Upper lobe of left lung (tissue), 6 donors: ENCODE results near the gene CEACAM5. TPM values are rescaled to one million over a fixed set of nuclear protein-coding genes. Genes with fewer than 3 reads are reported as not detected.
A peak's percentile ranks its signal among the peaks of the same experiment; 100 is the strongest.

Experiments
- ATAC-seq, 2 donors: fragments of 200-7000 bp; cut with Tn5 transposase; one replicate each; pipeline ENCODE4 v1.9.1; 2022; ENCODE audit warnings: mild to moderate bottlenecking in 2 of 2, moderate library complexity in 2 of 2; ENCODE audit not compliant: low FRiP score in 2 of 2
- DNase-seq, 2 donors: peaks; one replicate each; pipeline ENCODE4 v3.0.0-alpha.2; 2019 to 2020
- H3K27ac ChIP-seq, 4 donors: fragments of 200-600 bp; sonication (generic); one replicate each; pipeline ENCODE4 v1.5.1; 2016 to 2019
- H3K27me3 ChIP-seq, 4 donors: fragments of 200-600 bp; sonication (generic); one replicate each; pipeline ENCODE4 v1.5.1; 2017 to 2019
- H3K36me3 ChIP-seq, 4 donors: fragments of 200-600 bp; sonication (generic); one replicate each; pipeline ENCODE4 v1.5.1; 2016 to 2019
- H3K4me1 ChIP-seq, 4 donors: fragments of 200-600 bp; sonication (generic); one replicate each; pipeline ENCODE4 v1.5.1; 2018 to 2019
- H3K4me3 ChIP-seq, 4 donors: fragments of 200-600 bp; sonication (generic); one replicate each; pipeline ENCODE4 v1.5.1; 2017 to 2019; ENCODE audit warnings: mild to moderate bottlenecking in 2 of 4, moderate library complexity in 1 of 4
- H3K9me3 ChIP-seq, 4 donors: fragments of 200-600 bp; sonication (generic); one replicate each; pipeline ENCODE4 v1.5.1; 2018 to 2019
- CTCF ChIP-seq, 6 experiments: fragments of 450-650 bp in 4 of 6; fragments of 200-600 bp in 2 of 6; sonication (generic) in 2 of 6; IDR thresholded peaks; one replicate each; pipeline ENCODE4 v1.5.1; 2016 to 2019; ENCODE audit warnings: antibody characterized with exemption in 6 of 6
- EP300 ChIP-seq, 4 donors: sonication (generic); formaldehyde crosslinking; IDR thresholded peaks; one replicate each; pipeline ENCODE4 v1.5.1; 2017; ENCODE audit warnings: antibody characterized with exemption in 4 of 4, control low read depth in 2 of 4
- POLR2A ChIP-seq, 4 donors: fragments of 450-650 bp; IDR thresholded peaks; one replicate each; pipeline ENCODE4 v1.5.1; 2016 to 2017; ENCODE audit warnings: antibody characterized with exemption in 4 of 4, mild to moderate bottlenecking in 2 of 4
- POLR2AphosphoS5 ChIP-seq, 2 donors: sonication (generic); formaldehyde crosslinking; IDR thresholded peaks; one replicate each; pipeline ENCODE4 v1.5.1; 2017; ENCODE audit warnings: antibody characterized with exemption in 2 of 2
- WGBS, 2 donors: methylation state at CpG; one replicate each; pipeline ENCODE4 v1.1.5; 2017 to 2018; 5-methylcytosine and 5-hydroxymethylcytosine counted together
- total RNA-seq, 6 donors: library from RNA; depleted of rRNA in 4 of 6; stranded (reverse); fragments of >200 nt in 4 of 6; gene quantifications; one replicate each; pipeline versions ENCODE4 v1.1.0 to v1.2.1, GENCODE V29; 2016 to 2021
- donor health status: DM: no; HTN: no; CAD: no; lungs with moderate emphysema.
- donor health status: DM: no; HTN: yes; CAD: no; lungs with severe emphysema.

The CEACAM5 gene
- total RNA-seq, 6 donors from 2014 or later: 5.5 to 55.2 (median 23.8) TPM

- TF ChIP-seq POLR2A (IDR thresholded peaks at IDR 0.05): no peak
- TF ChIP-seq POLR2AphosphoS5 (IDR thresholded peaks at IDR 0.05): no peak
- peak in 1 of 6 experiments; percentile 22 for TF ChIP-seq CTCF (IDR thresholded peaks at IDR 0.05)
- TF ChIP-seq EP300 (IDR thresholded peaks at IDR 0.05): no peak
- WGBS, 2 donors: 38 to 39% methylated on average over 7 to 8 of the region's 10 CpGs
Measured at GRCh38 chr19:41701401-41702075, 6.9 kb upstream of the CEACAM5 start.

DNA sequence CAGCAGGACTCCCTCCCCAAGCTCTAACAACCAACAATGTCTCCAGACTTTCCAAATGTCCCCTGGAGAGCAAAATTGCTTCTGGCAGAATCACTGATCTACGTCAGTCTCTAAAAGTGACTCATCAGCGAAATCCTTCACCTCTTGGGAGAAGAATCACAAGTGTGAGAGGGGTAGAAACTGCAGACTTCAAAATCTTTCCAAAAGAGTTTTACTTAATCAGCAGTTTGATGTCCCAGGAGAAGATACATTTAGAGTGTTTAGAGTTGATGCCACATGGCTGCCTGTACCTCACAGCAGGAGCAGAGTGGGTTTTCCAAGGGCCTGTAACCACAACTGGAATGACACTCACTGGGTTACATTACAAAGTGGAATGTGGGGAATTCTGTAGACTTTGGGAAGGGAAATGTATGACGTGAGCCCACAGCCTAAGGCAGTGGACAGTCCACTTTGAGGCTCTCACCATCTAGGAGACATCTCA, 6.2 kb upstream of the CEACAM5 start:
- Histone ChIP-seq H3K27me3 (no peaks in the 10 kb centered on the region), H3K27ac (no peak overlapping the region), H3K4me3 (no peak overlapping the region), H3K9me3 (no peaks in the 10 kb centered on the region), H3K36me3 (no peaks in the 10 kb centered on the region), H3K4me1 (peaks cover 4 to 14% (median 5%) of the 10 kb centered on the region in 4 donors)
- WGBS, 2 donors: 55 to 56% methylated on average over 3 of the region's 3 CpGs
- ATAC-seq (no peak), DNase-seq (peak in 1 of 2 donors; percentile 1)
- TF ChIP-seq CTCF (IDR thresholded peaks at IDR 0.05) (no peak), EP300 (IDR thresholded peaks at IDR 0.05) (no peak), POLR2A (IDR thresholded peaks at IDR 0.05) (no peak), POLR2AphosphoS5 (IDR thresholded peaks at IDR 0.05) (no peak)

More at GRCh38 chr19:41701401-41702075, 6.9 kb upstream of the CEACAM5 start:
- Histone ChIP-seq H3K4me1 (peaks cover 0 to 7% (median 3%) of the 10 kb centered on the region in 4 donors), H3K4me3 (no peak overlapping the region), H3K27me3 (no peaks in the 10 kb centered on the region), H3K27ac (no peak overlapping the region), H3K36me3 (no peaks in the 10 kb centered on the region), H3K9me3 (no peaks in the 10 kb centered on the region)
- DNase-seq: peak in 1 of 2 donors; percentile 23
- no peak for ATAC-seq

- Histone ChIP-seq H3K27ac (no peak overlapping the region), H3K36me3 (no peaks in the 10 kb centered on the region), H3K4me1 (peaks cover 4 to 19% (median 5%) of the 10 kb centered on the region in 4 donors), H3K4me3 (no peak overlapping the region), H3K9me3 (no peaks in the 10 kb centered on the region), H3K27me3 (no peaks in the 10 kb centered on the region)
- TF ChIP-seq POLR2AphosphoS5 (IDR thresholded peaks at IDR 0.05) (no peak), POLR2A (IDR thresholded peaks at IDR 0.05) (no peak), EP300 (IDR thresholded peaks at IDR 0.05) (no peak), CTCF (IDR thresholded peaks at IDR 0.05) (no peak)
- 20 to 75% methylated on average over 1 to 8 of the region's 8 CpGs for WGBS, 2 donors
- ATAC-seq (no peak), DNase-seq (peak in 1 of 2 donors; percentile 15)
Measured at GRCh38 chr19:41703602-41704293, 4.7 kb upstream of the CEACAM5 start.

DNA sequence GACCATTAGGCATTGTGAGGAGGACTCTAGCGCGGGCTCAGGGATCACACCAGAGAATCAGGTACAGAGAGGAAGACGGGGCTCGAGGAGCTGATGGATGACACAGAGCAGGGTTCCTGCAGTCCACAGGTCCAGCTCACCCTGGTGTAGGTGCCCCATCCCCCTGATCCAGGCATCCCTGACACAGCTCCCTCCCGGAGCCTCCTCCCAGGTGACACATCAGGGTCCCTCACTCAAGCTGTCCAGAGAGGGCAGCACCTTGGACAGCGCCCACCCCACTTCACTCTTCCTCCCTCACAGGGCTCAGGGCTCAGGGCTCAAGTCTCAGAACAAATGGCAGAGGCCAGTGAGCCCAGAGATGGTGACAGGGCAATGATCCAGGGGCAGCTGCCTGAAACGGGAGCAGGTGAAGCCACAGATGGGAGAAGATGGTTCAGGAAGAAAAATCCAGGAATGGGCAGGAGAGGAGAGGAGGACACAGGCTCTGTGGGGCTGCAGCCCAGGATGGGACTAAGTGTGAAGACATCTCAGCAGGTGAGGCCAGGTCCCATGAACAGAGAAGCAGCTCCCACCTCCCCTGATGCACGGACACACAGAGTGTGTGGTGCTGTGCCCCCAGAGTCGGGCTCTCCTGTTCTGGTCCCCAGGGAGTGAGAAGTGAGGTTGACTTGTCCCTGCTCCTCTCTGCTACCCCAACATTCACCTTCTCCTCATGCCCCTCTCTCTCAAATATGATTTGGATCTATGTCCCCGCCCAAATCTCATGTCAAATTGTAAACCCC, 2.8 kb upstream of the CEACAM5 start:
- no peaks in the 10 kb centered on the region for H3K27me3 ChIP-seq
- 47 to 48% methylated on average over 8 to 10 of the region's 10 CpGs for WGBS, 2 donors

More for the DNA sequence above, 2.8 kb upstream of the CEACAM5 start:
- TF ChIP-seq EP300 (IDR thresholded peaks at IDR 0.05) (no peak), POLR2A (IDR thresholded peaks at IDR 0.05) (no peak), CTCF (IDR thresholded peaks at IDR 0.05) (no peak), POLR2AphosphoS5 (IDR thresholded peaks at IDR 0.05) (no peak)
- Histone ChIP-seq H3K9me3 (no peaks in the 10 kb centered on the region), H3K4me3 (no peak overlapping the region), H3K27ac (no peak overlapping the region), H3K36me3 (no peaks in the 10 kb centered on the region), H3K4me1 (peaks cover 0 to 13% (median 5%) of the 10 kb centered on the region in 4 donors)
- peak in 1 of 2 donors; percentile 29 for DNase-seq
- no peak for ATAC-seq
